Cerebellar nuclear complex (tissue), 1 donor: Measurements from ENCODE around the gene KMT2C.
"Not testable (repeated sequence)": the region's sequence is repeated elsewhere in the genome, so short reads cannot be mapped to it uniquely, and the experiment has no call there.

Experiments used
- DNase-seq, 2 experiments: peaks; one replicate each; lab custom pipeline; 2025; lab: John Stamatoyannopoulos, UW

KMT2C gene

DNA sequence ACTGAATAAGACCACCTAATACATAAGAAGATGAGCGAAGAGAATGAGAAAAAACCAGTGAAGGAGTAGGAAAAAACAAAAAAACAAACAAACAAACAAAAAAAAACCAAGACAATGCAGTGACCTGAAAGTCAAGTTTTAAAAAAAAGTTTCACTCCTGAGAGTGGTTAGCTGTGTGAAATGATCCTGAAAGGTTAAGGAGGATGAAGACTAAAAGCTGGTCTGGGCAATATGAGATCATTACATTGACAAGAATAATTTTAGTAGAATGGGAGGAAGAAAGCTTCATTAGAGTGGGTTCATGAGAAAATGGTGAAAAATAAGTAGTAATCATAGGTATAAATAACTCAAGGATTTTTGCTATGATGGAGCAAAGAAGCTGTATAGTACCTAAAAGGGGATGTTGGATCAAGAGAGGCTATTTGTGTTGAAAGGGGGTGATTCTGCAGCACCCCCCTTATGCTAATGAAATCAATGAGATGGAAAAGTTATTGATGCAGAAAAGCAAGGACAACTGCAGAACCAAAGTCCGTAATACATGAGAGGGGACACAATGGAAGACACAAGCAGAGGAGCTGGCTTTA, 80.2 kb downstream of the KMT2C start:
- DNase-seq = no peak

GRCh38 chr7:152354061-152354460, 81.7 kb downstream of the KMT2C start:
- no peak for DNase-seq

DNA sequence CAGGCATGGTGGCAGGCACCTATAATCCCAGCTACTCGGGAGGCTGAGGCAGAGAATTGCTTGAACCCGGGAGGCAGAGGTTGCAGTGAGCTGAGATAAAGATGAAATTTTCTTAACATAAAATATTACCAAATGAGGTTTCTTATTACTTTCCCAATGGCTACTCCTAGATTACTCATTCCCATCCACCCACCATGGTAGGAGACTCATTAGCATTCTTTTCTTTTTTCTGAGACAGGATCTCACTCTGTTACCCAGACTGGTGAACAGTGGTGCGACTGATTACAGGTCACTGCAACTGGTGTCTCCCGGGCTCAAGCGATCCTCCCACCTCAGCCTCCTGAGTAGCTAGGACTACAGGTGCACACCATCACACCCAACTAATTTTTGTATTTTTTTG, 82.5 kb downstream of the KMT2C start:
- DNase-seq = not testable (repeated sequence)

DNA sequence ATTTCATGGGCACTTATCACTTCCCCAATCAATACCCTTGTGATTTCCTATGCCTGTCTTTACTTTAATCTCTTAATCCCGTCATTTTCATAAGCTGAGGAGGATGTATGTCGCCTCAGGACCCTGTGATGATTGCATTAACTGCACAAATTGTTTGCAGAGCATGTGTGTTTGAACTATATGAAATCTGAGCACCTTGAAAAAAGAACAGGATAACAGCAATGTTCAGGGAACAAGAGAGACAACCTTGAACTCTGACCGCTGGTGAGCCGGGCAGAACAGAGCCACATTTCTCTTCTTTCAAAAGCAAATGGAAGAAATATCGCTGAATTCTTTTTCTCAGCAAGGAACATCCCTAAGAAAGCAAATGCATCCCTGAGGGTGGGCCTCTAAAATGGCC, 84.1 kb downstream of the KMT2C start:
- not testable (repeated sequence) for DNase-seq

DNA sequence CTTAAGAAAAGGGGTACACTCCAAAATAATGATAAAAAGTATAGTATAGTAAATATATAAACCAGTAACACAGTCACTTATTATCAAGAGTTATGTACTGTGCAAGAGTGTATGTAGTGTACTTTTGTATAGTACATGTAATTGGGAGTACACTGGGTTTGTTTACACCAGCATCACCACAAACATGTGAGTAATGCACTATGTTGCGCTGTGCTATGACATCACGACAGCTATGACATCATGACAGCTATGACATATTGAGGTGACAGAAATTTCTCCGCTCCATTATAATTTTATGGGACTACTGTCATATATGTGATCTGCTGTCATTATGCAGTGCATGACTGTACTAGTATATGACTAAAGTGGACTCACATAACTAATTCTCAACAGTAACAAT, 84.6 kb downstream of the KMT2C start:
- no peak for DNase-seq

DNA sequence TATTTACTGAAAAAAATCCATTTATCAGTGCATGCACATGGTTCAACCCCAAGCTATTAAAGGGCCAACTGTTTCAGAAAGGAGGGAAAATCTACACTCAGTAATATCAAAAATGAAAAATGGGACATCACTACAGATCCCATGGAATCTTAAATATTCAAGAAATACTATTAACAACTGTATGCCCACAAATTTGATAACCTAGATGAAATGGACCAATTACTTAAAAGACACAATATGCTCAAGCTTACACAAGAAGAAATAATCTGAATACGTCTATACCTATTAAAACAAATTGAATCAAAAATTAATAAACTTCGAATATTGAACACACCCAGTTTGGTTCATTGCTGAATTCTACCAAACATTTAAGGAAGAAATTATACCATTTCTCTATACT, 87.9 kb downstream of the KMT2C start:
- no peak for DNase-seq

DNA sequence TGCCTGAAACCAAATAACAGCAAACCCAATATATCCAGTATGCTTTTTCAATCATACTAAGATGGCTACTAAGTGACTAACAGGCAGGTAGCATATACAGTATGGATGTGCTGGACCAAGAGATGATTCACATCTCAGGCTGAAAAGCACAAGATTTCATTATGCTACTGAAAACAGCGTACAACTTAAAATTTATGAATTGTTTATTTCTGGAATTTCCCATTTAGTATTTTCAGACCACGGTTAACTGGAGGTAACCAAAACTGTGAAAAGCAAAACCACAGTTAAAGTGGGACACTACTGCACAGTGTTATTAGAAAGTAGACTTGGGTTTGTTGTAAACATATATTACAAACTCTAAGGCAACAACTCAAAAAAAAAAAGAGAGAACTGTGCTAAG, 91.5 kb downstream of the KMT2C start:
- DNase-seq = no peak

GRCh38 chr7:152342796-152343195, 93.0 kb downstream of the KMT2C start:
- DNase-seq = no peak

GRCh38 chr7:152341914-152342236, 93.9 kb downstream of the KMT2C start:
- no peak for DNase-seq

DNA sequence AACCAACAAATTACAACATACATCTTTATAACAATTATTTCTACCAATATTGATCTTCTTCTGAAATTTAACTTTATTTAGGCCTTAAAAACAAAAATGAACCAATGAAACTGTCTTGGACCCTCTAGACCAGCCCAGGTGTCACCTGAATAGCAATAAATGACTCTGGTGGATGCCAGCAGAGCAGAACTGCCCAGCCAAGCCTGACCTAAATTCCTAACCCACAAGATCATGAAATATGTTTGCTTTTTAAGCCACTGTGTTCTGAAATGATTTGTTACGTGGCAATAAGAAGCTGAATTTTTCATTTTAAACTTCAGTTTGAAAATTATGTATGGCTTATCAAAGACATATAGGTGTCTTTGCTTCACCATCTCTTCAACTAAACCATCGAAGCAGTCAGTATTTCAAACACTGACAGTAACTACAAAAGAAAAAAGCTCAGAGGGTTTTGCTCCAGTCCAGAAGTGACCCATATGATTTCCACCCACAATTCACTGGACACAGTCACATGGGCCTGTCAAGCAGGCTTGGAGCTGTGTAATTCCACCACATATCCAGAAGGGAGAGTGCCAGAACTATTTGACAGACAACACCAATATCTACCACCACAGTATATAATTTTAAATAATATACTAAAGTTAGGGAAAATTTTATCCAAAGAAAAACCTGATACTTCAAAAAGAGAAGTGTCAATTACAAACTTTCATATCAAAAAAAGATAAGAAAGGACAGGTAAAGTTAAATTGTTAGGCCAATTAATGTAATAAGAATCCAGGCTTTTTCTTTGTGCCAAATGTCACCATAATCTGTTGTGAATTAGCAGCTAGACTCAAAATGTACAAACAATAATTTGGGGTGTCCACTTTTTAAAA, 94.5 kb downstream of the KMT2C start:
- no peak for DNase-seq

- no peak for DNase-seq
These were observed 95.6 kb downstream of the KMT2C start for GRCh38 chr7:152340161-152340560.

- DNase-seq = no peak
These were observed 97.2 kb downstream of the KMT2C start for GRCh38 chr7:152338561-152338960.

GRCh38 chr7:152336754-152337368, 98.9 kb downstream of the KMT2C start:
- DNase-seq = no peak

- DNase-seq = no peak
These were observed 99.8 kb downstream of the KMT2C start for GRCh38 chr7:152335900-152336571.

- no peak for DNase-seq
These were observed 102.7 kb downstream of the KMT2C start for GRCh38 chr7:152333134-152333533.

DNA sequence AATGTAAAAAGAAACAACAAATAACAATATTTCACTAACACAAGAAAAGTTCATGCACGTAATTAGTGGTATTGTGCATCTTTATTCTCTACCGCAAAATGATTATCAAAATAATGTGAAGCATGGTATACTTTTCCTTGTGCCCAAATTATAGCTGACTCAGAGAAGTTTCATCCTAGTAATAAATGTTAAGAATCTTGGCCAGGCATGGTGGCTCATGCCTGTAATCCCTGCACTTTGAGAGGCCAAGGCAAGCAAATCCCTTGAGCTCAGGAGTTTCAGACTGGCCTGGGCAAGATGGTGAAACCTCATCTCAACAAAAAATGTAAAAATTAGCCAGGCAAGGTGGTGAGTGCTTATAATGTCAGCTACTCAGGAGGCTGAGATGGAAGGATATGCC, 105.0 kb downstream of the KMT2C start:
- no peak for DNase-seq

DNA sequence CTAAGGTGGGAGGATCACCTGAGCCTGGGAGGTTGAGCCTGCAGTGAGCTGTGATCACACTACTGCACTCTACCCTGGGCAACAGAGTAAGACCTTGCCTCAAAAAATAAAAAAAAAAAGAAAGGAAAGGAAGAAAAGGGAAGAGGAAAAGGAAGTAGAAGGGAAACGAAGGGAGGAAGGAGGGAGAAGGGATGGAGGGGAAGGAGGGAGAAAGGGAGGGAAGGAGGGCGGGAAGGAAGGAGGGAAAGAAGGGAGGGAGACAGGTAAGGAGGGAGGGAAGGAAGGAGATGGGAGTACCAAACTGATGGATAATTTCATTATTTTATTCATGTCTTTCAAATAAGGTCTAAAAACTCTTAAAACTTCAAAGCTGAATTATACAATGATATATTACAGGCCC, 106.3 kb downstream of the KMT2C start:
- no peak for DNase-seq

DNA sequence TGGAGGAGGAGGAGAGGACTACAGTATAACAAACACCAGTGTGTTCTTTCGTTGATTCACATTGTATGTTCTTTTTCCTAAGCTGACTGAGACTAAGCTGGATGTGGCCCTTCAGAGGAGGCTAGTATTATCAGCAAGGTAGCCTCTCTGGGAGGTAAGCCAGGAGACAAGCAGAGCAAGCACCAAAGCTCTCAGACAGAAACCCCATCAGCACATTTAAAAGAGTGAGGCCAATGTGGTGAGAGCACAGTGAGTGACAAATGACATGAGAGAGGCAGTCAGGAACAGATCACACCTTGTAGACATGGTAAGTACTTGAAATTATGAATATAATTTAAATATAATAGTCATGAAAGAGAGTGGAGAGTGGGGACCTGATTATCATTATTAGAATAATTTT, 107.6 kb downstream of the KMT2C start:
- no peak for DNase-seq

DNA sequence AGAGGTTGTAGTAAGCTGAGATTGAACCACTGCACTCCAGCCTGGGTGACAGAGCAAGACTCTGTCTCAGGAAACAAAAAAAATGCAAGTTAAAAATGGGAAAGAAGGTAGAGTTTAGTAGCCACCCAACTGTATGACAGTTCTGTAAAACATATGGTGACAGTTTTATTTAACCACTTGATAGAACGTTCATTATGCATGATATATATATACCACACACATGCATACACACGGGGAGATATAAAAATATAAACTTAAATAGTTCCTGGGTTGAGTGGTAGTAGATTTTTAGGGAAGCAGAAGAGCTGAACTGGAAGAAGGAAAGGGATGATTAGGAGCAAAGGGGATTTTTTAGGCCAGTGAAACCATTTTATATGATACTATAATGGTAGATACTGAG, 120.0 kb downstream of the KMT2C start:
- DNase-seq = no peak

- DNase-seq = no peak
These were observed 121.8 kb downstream of the KMT2C start for GRCh38 chr7:152313831-152314604.

DNA sequence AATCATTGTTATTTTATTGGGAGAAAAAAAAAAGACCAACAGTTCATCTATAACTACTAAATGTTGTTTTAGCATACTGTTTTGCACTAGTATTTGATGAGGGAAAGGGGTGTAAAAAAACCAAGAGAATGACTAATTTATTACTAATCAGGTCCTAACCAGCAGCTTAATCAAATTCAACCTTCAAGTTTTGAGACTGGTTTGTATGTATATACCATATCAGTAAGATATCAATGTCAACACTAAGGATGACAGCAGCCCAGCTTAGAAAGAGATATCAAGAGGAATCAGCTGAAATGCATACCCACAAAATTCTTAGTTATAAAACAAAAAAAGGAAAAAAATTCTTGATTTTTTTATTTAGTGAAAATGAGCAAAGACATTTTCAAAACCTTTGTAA, 122.6 kb downstream of the KMT2C start:
- no peak for DNase-seq

DNA sequence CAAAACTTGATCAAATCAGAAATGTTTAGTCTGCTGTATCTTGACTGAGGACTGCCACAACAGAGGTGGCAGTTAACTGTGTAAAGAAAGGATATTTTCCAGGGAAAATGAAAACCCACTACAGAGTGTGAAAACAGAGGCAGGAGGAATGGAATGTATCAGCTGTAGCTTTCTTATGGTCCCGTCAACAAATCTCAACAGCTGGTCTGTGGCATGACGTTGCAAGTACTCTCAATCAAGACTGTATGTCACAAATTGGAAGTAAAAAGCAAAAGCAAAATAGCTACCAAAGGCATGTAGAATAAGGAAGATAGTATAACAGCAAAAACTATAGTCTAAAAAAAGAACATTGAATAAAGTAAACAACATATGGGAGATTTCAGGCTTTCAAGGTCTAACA, 123.5 kb downstream of the KMT2C start:
- DNase-seq = no peak
